Measurements from ENCODE around the gene UBXN1.

The UBXN1 gene

GRCh38 chr11:62716206-62716605 is 37.3 kb upstream of the UBXN1 start:
- no peak for DNase-seq (ENCODE audit: low read depth)
- no peak for TF ChIP-seq CTCF (IDR thresholded peaks at IDR 0.05; ENCODE audit: insufficient read depth, low read depth, low read length, missing control alignments)
- no peak overlapping the region for H3K4me3 ChIP-seq (ENCODE audit: low read length)

GRCh38 chr11:62715150-62716130 is 36.6 kb upstream of the UBXN1 start:
- DNase-seq (ENCODE audit: low read depth): no peak
- no peak overlapping the region for H3K4me3 ChIP-seq (ENCODE audit: low read length)
- TF ChIP-seq CTCF (IDR thresholded peaks at IDR 0.05; ENCODE audit: insufficient read depth, low read depth, low read length, missing control alignments): no peak

- no peak for DNase-seq (ENCODE audit: low read depth)
- no peak for TF ChIP-seq CTCF (IDR thresholded peaks at IDR 0.05; ENCODE audit: insufficient read depth, low read depth, low read length, missing control alignments)
- no peak overlapping the region for H3K4me3 ChIP-seq (ENCODE audit: low read length)
Measured at GRCh38 chr11:62713343-62713742, 34.5 kb upstream of the UBXN1 start.

- no peak for TF ChIP-seq CTCF (IDR thresholded peaks at IDR 0.05; ENCODE audit: insufficient read depth, low read depth, low read length, missing control alignments)
- no peak overlapping the region for H3K4me3 ChIP-seq (ENCODE audit: low read length)
- no peak for DNase-seq (ENCODE audit: low read depth)
Measured at GRCh38 chr11:62712861-62713260, 34.0 kb upstream of the UBXN1 start.

- DNase-seq (ENCODE audit: low read depth): no peak
- no peak for TF ChIP-seq CTCF (IDR thresholded peaks at IDR 0.05; ENCODE audit: insufficient read depth, low read depth, low read length, missing control alignments)
- no peak overlapping the region for H3K4me3 ChIP-seq (ENCODE audit: low read length)
Measured at GRCh38 chr11:62712276-62712812, 33.5 kb upstream of the UBXN1 start.

- TF ChIP-seq CTCF (IDR thresholded peaks at IDR 0.05; ENCODE audit: insufficient read depth, low read depth, low read length, missing control alignments): no peak
- DNase-seq (ENCODE audit: low read depth): no peak
- peak overlapping the region; percentile 72 for H3K4me3 ChIP-seq (ENCODE audit: low read length)
Measured at GRCh38 chr11:62710001-62710345, 31.1 kb upstream of the UBXN1 start.

Data from epithelial cell of esophagus (primary cell).